Measurements from ENCODE around the gene ZDHHC7.

ZDHHC7 gene

DNA sequence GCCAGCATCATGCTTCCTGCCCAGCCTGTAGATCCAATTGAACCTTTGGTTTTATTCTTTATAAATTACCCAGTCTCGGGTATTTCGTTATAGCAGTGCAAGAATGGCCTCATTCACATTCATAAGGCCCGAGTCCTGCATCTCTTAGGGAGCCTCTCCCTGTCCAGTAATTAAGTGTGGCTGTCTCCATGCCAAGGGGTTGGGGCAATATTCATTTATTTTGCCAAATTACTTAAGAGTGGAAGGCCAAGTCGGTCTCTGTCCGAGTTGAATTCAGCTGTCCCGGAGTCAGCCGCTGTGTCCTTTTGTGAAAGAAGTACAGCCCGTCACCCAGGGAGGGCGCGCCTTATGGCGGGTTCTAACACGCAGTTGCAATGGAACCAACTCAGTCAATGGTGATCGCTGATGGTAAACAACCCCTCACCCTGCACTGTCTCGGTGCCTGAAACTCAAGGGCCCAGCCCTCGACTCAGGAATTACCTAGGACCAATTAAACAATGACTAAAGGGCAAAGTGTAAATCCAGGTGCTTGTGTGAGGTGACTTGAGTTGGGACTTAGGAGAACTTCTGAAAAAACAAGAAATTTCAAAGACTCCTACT, 38.5 kb upstream of the ZDHHC7 start:
- no peak overlapping the region for H3K27ac ChIP-seq
- TF ChIP-seq, protein P1, sequence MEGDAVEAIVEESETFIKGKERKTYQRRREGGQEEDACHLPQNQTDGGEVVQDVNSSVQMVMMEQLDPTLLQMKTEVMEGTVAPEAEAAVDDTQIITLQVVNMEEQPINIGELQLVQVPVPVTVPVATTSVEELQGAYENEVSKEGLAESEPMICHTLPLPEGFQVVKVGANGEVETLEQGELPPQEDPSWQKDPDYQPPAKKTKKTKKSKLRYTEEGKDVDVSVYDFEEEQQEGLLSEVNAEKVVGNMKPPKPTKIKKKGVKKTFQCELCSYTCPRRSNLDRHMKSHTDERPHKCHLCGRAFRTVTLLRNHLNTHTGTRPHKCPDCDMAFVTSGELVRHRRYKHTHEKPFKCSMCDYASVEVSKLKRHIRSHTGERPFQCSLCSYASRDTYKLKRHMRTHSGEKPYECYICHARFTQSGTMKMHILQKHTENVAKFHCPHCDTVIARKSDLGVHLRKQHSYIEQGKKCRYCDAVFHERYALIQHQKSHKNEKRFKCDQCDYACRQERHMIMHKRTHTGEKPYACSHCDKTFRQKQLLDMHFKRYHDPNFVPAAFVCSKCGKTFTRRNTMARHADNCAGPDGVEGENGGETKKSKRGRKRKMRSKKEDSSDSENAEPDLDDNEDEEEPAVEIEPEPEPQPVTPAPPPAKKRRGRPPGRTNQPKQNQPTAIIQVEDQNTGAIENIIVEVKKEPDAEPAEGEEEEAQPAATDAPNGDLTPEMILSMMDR (IDR thresholded peaks at IDR 0.05; ENCODE audit: low read depth, low read length, missing control alignments) = no peak
- DNase-seq = no peak
- in situ Hi-C loops (cut with HindIII; ENCODE audit: low pct_ligation_motif_present, low sequenced_read_pairs) = no loop called here
- H3K27me3 ChIP-seq (replicated peaks) = no peaks in the 10 kb centered on the region
- no peak overlapping the region for H3K4me3 ChIP-seq (ENCODE audit: low read depth, low read length)
- H3K36me3 ChIP-seq (replicated peaks) = no peaks in the 10 kb centered on the region

DNA sequence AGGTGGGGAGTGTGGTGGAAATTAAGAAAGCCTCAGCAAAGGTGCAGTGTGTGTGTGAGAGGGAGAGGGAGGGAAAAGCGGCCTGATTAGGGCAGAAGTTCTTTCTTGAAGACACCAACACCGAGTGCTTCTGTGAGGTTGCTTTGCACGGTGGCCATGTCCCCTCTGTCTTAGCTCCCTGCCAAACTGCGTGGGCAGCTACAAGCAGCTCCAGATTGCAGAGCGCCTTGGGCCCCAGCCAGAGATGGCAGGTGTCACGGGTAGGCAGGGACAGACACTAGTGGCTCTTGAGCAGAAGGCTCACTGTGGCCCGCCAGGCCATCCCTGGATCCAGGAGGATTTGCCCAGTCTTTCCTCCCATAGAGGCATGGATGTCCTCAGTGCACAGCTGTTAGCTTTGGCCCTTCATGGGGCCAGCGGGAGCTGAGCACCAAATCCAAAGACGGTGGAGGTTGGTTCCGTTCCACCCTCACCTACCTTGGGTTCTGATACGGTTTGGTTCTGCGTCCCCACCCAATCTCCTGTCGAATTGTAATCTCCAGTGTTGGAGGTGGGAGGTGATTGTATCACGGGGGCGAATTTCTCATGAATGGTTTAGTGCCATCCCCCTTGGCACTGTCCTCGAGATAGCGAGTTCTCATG, 37.7 kb upstream of the ZDHHC7 start:
- TF ChIP-seq, protein P1 (IDR thresholded peaks at IDR 0.05; ENCODE audit: low read depth, low read length, missing control alignments) = no peak
- in situ Hi-C loops (cut with HindIII; ENCODE audit: low pct_ligation_motif_present, low sequenced_read_pairs) = no loop called here
- Histone ChIP-seq H3K27ac (no peak overlapping the region), H3K4me3 (ENCODE audit: low read depth, low read length) (no peak overlapping the region), H3K36me3 (replicated peaks) (no peaks in the 10 kb centered on the region), H3K27me3 (replicated peaks) (no peaks in the 10 kb centered on the region)
- no peak for DNase-seq

DNA sequence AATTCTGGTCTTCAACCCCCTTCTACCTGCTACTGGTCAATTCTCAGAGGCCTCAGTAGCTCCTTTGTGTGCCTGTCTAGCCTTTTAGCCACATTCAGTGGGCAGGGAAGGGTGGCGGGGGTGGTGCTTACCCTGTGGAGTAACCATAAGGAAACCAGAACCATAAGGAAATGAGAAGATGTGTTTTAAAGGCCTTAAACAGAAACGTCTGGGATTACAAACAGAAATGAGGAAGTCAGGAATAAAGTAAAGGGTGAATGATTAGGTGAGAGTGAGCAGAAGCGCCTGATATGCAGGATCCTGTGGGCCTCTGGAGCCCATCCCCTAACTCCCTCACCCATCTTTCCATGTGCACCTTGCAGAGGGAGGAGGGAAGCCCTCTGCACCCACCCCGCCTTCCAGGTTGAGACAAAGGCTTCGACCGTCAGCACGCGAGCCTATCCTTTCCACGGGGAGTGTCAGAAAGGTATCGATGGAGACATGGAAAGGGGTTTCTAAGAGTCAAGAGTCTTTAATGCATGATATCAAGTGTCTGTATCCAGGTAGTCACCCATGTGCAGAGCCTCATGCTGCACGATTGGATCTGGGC, 36.6 kb upstream of the ZDHHC7 start:
- no peak for DNase-seq
- H3K27ac ChIP-seq = no peak overlapping the region
- TF ChIP-seq, protein P1 (IDR thresholded peaks at IDR 0.05; ENCODE audit: low read depth, low read length, missing control alignments) = no peak
- no peak overlapping the region for H3K4me3 ChIP-seq (ENCODE audit: low read depth, low read length)
- no peaks in the 10 kb centered on the region for H3K27me3 ChIP-seq (replicated peaks)
- H3K36me3 ChIP-seq (replicated peaks) = no peaks in the 10 kb centered on the region
- in situ Hi-C loops (cut with HindIII; ENCODE audit: low pct_ligation_motif_present, low sequenced_read_pairs) = no loop called here

DNA sequence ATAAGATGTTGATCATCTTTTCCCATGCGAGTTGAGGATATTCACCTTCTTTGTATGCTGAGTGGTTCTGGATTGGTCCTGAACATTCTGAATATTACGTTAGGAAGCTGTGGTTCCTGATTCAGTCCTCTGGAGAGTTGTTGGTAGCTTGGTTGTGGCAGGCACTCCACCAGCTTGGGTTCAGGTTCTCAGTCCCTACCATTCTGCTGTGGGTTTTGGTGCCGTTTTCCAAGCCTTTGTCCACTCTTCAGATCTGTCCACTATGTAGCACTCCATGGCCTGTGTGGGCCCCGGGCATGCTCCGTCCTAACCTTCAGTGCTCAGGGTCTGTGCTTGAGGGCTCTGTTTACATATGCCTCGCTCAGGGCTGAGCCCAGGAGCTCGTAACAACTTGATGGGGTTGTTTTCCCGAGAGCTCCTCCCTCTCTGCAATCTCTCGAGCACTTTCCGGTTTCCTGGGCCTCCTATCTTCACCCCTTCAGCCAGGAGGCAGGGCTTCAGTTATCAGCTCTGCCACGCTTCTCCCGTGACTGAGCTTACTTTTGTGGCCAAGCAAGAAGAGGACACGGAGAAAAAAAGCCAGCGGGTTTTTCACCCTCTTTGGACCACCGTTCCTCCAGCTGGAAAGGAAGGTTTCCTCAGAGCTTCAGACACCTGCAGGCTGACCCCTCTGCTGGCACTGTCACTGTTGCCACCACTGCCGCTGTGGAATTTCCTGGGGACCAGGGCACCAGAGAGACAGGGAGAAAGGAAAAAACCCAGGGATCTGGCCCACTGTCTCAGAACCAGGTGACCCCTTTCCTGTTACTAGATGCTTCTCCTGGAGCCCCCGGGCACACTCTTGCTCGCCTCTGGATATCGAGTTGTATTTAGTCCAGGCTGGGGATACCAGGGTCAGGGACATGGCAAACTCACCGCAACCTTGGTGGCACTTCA, 35.9 kb upstream of the ZDHHC7 start:
- no peak overlapping the region for H3K27ac ChIP-seq
- no peak overlapping the region for H3K4me3 ChIP-seq (ENCODE audit: low read depth, low read length)
- TF ChIP-seq, protein P1 (IDR thresholded peaks at IDR 0.05; ENCODE audit: low read depth, low read length, missing control alignments) = no peak
- DNase-seq = no peak
- no peaks in the 10 kb centered on the region for H3K36me3 ChIP-seq (replicated peaks)
- no peaks in the 10 kb centered on the region for H3K27me3 ChIP-seq (replicated peaks)
- in situ Hi-C loops (cut with HindIII; ENCODE audit: low pct_ligation_motif_present, low sequenced_read_pairs) = no loop called here

DNA sequence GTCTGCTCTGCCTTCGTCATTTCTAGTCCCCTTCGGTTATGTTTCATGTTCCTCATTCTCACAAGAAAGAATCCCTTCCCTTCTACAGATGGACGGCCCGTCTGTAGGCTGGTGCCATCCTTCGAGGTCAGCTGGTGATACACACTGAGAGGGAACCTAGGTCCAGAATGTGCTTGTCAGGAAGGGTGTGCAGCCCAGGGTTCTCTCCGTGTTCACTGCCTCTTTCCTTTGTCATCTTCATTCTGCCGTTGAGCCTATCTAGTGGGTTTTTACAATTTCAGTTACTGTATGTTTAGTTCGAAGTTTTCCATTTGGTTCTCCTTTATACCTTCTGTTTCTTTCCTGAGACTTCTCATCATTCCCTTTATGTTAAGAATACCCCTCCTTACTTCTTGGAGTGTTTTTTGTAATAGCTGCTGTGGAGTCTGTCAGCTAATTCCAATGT, 35.2 kb upstream of the ZDHHC7 start:
- Histone ChIP-seq H3K4me3 (ENCODE audit: low read depth, low read length) (no peak overlapping the region), H3K36me3 (replicated peaks) (no peaks in the 10 kb centered on the region), H3K27ac (no peak overlapping the region), H3K27me3 (replicated peaks) (no peaks in the 10 kb centered on the region)
- DNase-seq = no peak
- TF ChIP-seq, protein P1 (IDR thresholded peaks at IDR 0.05; ENCODE audit: low read depth, low read length, missing control alignments) = no peak
- in situ Hi-C loops (cut with HindIII; ENCODE audit: low pct_ligation_motif_present, low sequenced_read_pairs) = no loop called here

All from brain microvascular endothelial cell (primary cell).